Fibroblast of mammary gland (primary cell): ENCODE measurements around the gene USP6.
A peak's percentile ranks its signal among the peaks of the same experiment; 100 is the strongest.
"Not testable (repeated sequence)": the region's sequence is repeated elsewhere in the genome, so short reads cannot be mapped to it uniquely, and the experiment has no call there.

ENCODE experiments used
- DNase-seq: peaks from one replicate; pipeline ENCODE4 v3.0.0-alpha.2; 2010; ENCODE audit warnings: low read depth
- H3K4me3 ChIP-seq: 2 replicates; pipeline ENCODE4 v1.5.1; 2011; ENCODE audit warnings: low read depth, mild to moderate bottlenecking, low read length, moderate library complexity; ENCODE audit not compliant: control insufficient read depth
- CTCF ChIP-seq: conservative IDR thresholded peaks from 2 replicates; pipeline ENCODE4 v1.5.1; 2011; ENCODE audit warnings: low read depth, low read length, inconsistent platforms; ENCODE audit not compliant: control insufficient read depth, insufficient read depth

The USP6 gene

GRCh38 chr17:5203178-5203907, 87.5 kb downstream of the USP6 start:
- DNase-seq: peak; percentile 59
- TF ChIP-seq CTCF: no peak
- no peak overlapping the region for H3K4me3 ChIP-seq

GRCh38 chr17:5203908-5204294, 88.1 kb downstream of the USP6 start:
- H3K4me3 ChIP-seq: no peak overlapping the region
- DNase-seq: peak; percentile 89
- no peak for TF ChIP-seq CTCF

GRCh38 chr17:5209396-5209795, 93.6 kb downstream of the USP6 start:
- peak; percentile 89 for DNase-seq
- H3K4me3 ChIP-seq: no peak overlapping the region
- no peak for TF ChIP-seq CTCF

- TF ChIP-seq CTCF: no peak
- H3K4me3 ChIP-seq: no peak overlapping the region
- no peak for DNase-seq
Measured at GRCh38 chr17:5210091-5210490, 94.3 kb downstream of the USP6 start.

GRCh38 chr17:5210614-5211252, 94.9 kb downstream of the USP6 start:
- DNase-seq: no peak
- H3K4me3 ChIP-seq: no peak overlapping the region
- TF ChIP-seq CTCF: no peak

- H3K4me3 ChIP-seq: no peak overlapping the region
- TF ChIP-seq CTCF: no peak
- DNase-seq: no peak
Measured at GRCh38 chr17:5211458-5211857, 95.6 kb downstream of the USP6 start.

- H3K4me3 ChIP-seq: not testable (repeated sequence)
Measured at GRCh38 chr17:5217562-5217961, 101.7 kb downstream of the USP6 start.

More at GRCh38 chr17:5217562-5217961, 101.7 kb downstream of the USP6 start:
- not testable (repeated sequence) for DNase-seq
